ENCODE data around the gene ZMYND8. TPM values are rescaled to one million over a fixed set of nuclear protein-coding genes. Genes with fewer than 3 reads are reported as not detected.
A peak's percentile ranks its signal among the peaks of the same experiment; 100 is the strongest.

ZMYND8 gene
- total RNA-seq, 4 donors from 2014 or later, result 41.6 to 79.4 (median 60.7) TPM

GRCh38 chr20:47258745-47259695 is 97.5 kb downstream of the ZMYND8 start:
- no peak for TF ChIP-seq POLR2AphosphoS5 (IDR thresholded peaks at IDR 0.05)
- TF ChIP-seq POLR2A (IDR thresholded peaks at IDR 0.05), result no peak
- TF ChIP-seq, protein P1, sequence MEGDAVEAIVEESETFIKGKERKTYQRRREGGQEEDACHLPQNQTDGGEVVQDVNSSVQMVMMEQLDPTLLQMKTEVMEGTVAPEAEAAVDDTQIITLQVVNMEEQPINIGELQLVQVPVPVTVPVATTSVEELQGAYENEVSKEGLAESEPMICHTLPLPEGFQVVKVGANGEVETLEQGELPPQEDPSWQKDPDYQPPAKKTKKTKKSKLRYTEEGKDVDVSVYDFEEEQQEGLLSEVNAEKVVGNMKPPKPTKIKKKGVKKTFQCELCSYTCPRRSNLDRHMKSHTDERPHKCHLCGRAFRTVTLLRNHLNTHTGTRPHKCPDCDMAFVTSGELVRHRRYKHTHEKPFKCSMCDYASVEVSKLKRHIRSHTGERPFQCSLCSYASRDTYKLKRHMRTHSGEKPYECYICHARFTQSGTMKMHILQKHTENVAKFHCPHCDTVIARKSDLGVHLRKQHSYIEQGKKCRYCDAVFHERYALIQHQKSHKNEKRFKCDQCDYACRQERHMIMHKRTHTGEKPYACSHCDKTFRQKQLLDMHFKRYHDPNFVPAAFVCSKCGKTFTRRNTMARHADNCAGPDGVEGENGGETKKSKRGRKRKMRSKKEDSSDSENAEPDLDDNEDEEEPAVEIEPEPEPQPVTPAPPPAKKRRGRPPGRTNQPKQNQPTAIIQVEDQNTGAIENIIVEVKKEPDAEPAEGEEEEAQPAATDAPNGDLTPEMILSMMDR (IDR thresholded peaks at IDR 0.05), result no peak
- no peak for TF ChIP-seq EP300 (IDR thresholded peaks at IDR 0.05; ENCODE audit: low read depth)
- intact Hi-C loops (cut with DNase I; ENCODE audit: low total_unique reads) (no loop called here), in situ Hi-C loops (cut with MboI; ENCODE audit: low pct_ligation_motif_present in 1 of 4, low pct_unique_long_range_greater_than_20kb in 1 of 4, low sequenced_read_pairs in 3 of 4) (loop anchor here in 2 of 4 donors (25.0 kb wide), 1 partner anchor 353 kb away; no protein-coding TSS in a partner anchor)
- Histone ChIP-seq H3K4me3 (no peak overlapping the region), H3K9me3 (no peaks in the 10 kb centered on the region), H3K36me3 (peaks cover 0 to 11% (median 0%) of the 10 kb centered on the region in 4 donors), H3K4me1 (peaks cover 0 to 8% (median 3%) of the 10 kb centered on the region in 4 donors), H3K27ac (peak overlapping the region in 2 of 4 donors; percentile 3 to 11), H3K27me3 (no peaks in the 10 kb centered on the region)
- WGBS, 2 donors (ENCODE audit: low coverage in 1 of 2), result 73% methylated on average over 16 of the region's 16 CpGs; no CpG with 5 or more reads in 1 of the 2 donors
- no peak for DNase-seq

GRCh38 chr20:47257771-47258170 is 98.7 kb downstream of the ZMYND8 start:
- TF ChIP-seq EP300 (IDR thresholded peaks at IDR 0.05; ENCODE audit: low read depth) (no peak), POLR2AphosphoS5 (IDR thresholded peaks at IDR 0.05) (no peak), POLR2A (IDR thresholded peaks at IDR 0.05) (no peak)
- TF ChIP-seq, protein P1 (IDR thresholded peaks at IDR 0.05), result no peak
- Histone ChIP-seq H3K4me1 (peaks cover under 1 to 18% (median 10%) of the 10 kb centered on the region in 4 donors), H3K27me3 (no peaks in the 10 kb centered on the region), H3K36me3 (peaks cover 0 to 11% (median 0%) of the 10 kb centered on the region in 4 donors), H3K27ac (peak overlapping the region in 1 of 4 donors; percentile 39), H3K9me3 (no peaks in the 10 kb centered on the region), H3K4me3 (no peak overlapping the region)
- DNase-seq, result no peak
- intact Hi-C loops (cut with DNase I; ENCODE audit: low total_unique reads), result no loop called here
- WGBS, 2 donors (ENCODE audit: low coverage in 1 of 2), result 93% methylated on average over 3 of the region's 3 CpGs; no CpG with 5 or more reads in 1 of the 2 donors
- in situ Hi-C loops (cut with MboI; ENCODE audit: low pct_ligation_motif_present in 1 of 4, low pct_unique_long_range_greater_than_20kb in 1 of 4, low sequenced_read_pairs in 3 of 4), result loop anchor here in 2 of 4 donors (25.0 kb wide), 1 partner anchor 355 kb away; no protein-coding TSS in a partner anchor

- H3K36me3 ChIP-seq, result peaks cover 0 to 11% (median 0%) of the 10 kb centered on the region in 4 donors
- H3K27ac ChIP-seq, result peak overlapping the region in 2 of 4 donors; percentile 41 to 46
These were observed 99.2 kb downstream of the ZMYND8 start for GRCh38 chr20:47257256-47257655.

More at GRCh38 chr20:47257256-47257655, 99.2 kb downstream of the ZMYND8 start:
- intact Hi-C loops (cut with DNase I; ENCODE audit: low total_unique reads) (no loop called here), in situ Hi-C loops (cut with MboI; ENCODE audit: low pct_ligation_motif_present in 1 of 4, low pct_unique_long_range_greater_than_20kb in 1 of 4, low sequenced_read_pairs in 3 of 4) (loop anchor here in 2 of 4 donors (25.0 kb wide), 1 partner anchor 355 kb away; no protein-coding TSS in a partner anchor)
- Histone ChIP-seq H3K4me1 (peaks cover 5 to 23% (median 12%) of the 10 kb centered on the region in 4 donors), H3K9me3 (no peaks in the 10 kb centered on the region), H3K4me3 (no peak overlapping the region), H3K27me3 (no peaks in the 10 kb centered on the region)
- no peak for TF ChIP-seq POLR2A (IDR thresholded peaks at IDR 0.05)
- TF ChIP-seq EP300 (IDR thresholded peaks at IDR 0.05; ENCODE audit: low read depth), result no peak
- TF ChIP-seq, protein P1 (IDR thresholded peaks at IDR 0.05), result no peak
- TF ChIP-seq POLR2AphosphoS5 (IDR thresholded peaks at IDR 0.05), result no peak
- 96 to 100% methylated on average over 1 of the region's 1 CpG for WGBS, 2 donors (ENCODE audit: low coverage in 1 of 2)
- DNase-seq, result no peak
